ENCODE measurements around the gene RPS27L.

The RPS27L gene

GRCh38 chr15:63195569-63196015 lies 38.3 kb upstream of the RPS27L start:
- ATAC-seq = no peak
- TF ChIP-seq CREB5 (CRISPR knock-in tag; IDR thresholded peaks at IDR 0.05; ENCODE audit: low read depth) = no peak
- no peak for TF ChIP-seq TSHZ2 (CRISPR knock-in tag; IDR thresholded peaks at IDR 0.05)
- TF ChIP-seq ZFP3 (CRISPR knock-in tag; IDR thresholded peaks at IDR 0.05) = no peak
- no peak for TF ChIP-seq ZC3H10 (CRISPR knock-in tag; IDR thresholded peaks at IDR 0.05)
- TF ChIP-seq PPARA (CRISPR knock-in tag; IDR thresholded peaks at IDR 0.05; ENCODE audit: borderline replicate concordance) = no peak

- TF ChIP-seq ZC3H10 (CRISPR knock-in tag; IDR thresholded peaks at IDR 0.05) (no peak), POU6F1 (CRISPR knock-in tag; IDR thresholded peaks at IDR 0.05; ENCODE audit: borderline replicate concordance, low read depth) (no peak), TOX (CRISPR knock-in tag; IDR thresholded peaks at IDR 0.05; ENCODE audit: borderline replicate concordance) (no peak), ARNTL (CRISPR knock-in tag; IDR thresholded peaks at IDR 0.05; ENCODE audit: borderline replicate concordance, low read depth) (no peak), BACH2 (CRISPR knock-in tag; IDR thresholded peaks at IDR 0.05; ENCODE audit: borderline replicate concordance) (no peak), ZNF565 (CRISPR knock-in tag; conservative IDR thresholded peaks at IDR 0.05; ENCODE audit: low read depth) (no peak), ZNF8 (CRISPR knock-in tag; IDR thresholded peaks at IDR 0.05) (no peak), ZNF70 (CRISPR knock-in tag; IDR thresholded peaks at IDR 0.05) (no peak), SNAI2 (CRISPR knock-in tag; IDR thresholded peaks at IDR 0.05) (no peak), PATZ1 (CRISPR knock-in tag; IDR thresholded peaks at IDR 0.05; ENCODE audit: borderline replicate concordance) (no peak)
- no peak for ATAC-seq
Observed at GRCh38 chr15:63194880-63195568, 37.7 kb upstream of the RPS27L start.

GRCh38 chr15:63194302-63194701 lies 37.0 kb upstream of the RPS27L start:
- ATAC-seq = no peak
- TF ChIP-seq ZC3H10 (CRISPR knock-in tag; IDR thresholded peaks at IDR 0.05) (no peak), ZNF8 (CRISPR knock-in tag; IDR thresholded peaks at IDR 0.05) (no peak), ESRRG (CRISPR knock-in tag; IDR thresholded peaks at IDR 0.05) (no peak), GLIS3 (CRISPR knock-in tag; IDR thresholded peaks at IDR 0.05) (no peak), ZNF70 (CRISPR knock-in tag; IDR thresholded peaks at IDR 0.05) (no peak), ZFP3 (CRISPR knock-in tag; IDR thresholded peaks at IDR 0.05) (no peak), TSHZ2 (CRISPR knock-in tag; IDR thresholded peaks at IDR 0.05) (no peak), PATZ1 (CRISPR knock-in tag; IDR thresholded peaks at IDR 0.05; ENCODE audit: borderline replicate concordance) (no peak), OSR1 (CRISPR knock-in tag; IDR thresholded peaks at IDR 0.05) (no peak), RARB (CRISPR knock-in tag; IDR thresholded peaks at IDR 0.05) (no peak), POU6F1 (CRISPR knock-in tag; IDR thresholded peaks at IDR 0.05; ENCODE audit: borderline replicate concordance, low read depth) (no peak), TCF4 (CRISPR knock-in tag; IDR thresholded peaks at IDR 0.05; ENCODE audit: borderline replicate concordance) (no peak)

All from SK-N-SH treated with all-trans-retinoic acid at 6 μM for 48 hours (cell line).